MM.1S (cell line): ENCODE data around the gene GLCE.

Source experiments
- EZH2 ChIP-seq: fragments of 300-600 bp; sonication (generic); optimal IDR thresholded peaks from 2 replicates; pipeline ENCODE3; 2017; ENCODE audit warnings: low read depth, mild to moderate bottlenecking, antibody characterized with exemption, low read length, mixed read lengths
- EZH2phosphoT487 ChIP-seq: fragments of 300-600 bp; sonication (generic); IDR thresholded peaks from 2 replicates; pipeline ENCODE4 v1.6.1; 2018; ENCODE audit warnings: antibody characterized with exemption, low read length
- TF ChIP-seq, protein P1 (sequence below): fragments of 300-600 bp; sonication (generic); IDR thresholded peaks from 2 replicates; pipeline ENCODE4 v1.5.1; 2016; ENCODE audit warnings: antibody characterized with exemption, low read length, mixed read lengths

DNA sequence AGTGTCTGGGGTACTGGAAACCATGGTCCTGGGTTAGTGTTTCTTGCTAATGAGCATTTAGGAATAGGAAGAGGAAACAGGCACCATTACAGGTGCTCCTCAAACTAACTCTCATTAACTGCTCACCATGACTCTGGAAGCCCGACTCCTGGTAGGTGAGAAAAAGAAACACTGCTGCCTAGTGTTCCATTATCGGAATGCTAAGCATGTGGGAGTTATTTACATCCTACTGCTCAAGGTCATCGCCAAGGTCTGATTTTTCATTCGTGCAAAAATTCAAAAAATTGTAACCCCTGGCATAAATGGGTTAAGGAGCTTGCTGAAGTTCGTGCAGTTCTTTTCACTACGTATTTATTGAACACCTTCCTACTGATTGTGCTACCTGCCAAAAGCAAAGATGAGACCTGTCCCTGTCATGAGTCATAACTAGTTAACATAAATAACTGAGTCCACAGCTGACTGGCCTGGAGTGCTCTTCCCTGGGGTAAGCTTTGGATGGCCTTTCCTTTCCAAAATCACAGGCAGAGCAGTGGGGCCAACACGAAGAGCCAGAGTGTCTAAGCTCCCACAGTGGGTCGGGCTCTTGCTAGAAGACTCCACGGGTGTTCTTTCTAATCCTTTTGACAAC lies 115.6 kb downstream of the GLCE start:
- TF ChIP-seq, protein P1, sequence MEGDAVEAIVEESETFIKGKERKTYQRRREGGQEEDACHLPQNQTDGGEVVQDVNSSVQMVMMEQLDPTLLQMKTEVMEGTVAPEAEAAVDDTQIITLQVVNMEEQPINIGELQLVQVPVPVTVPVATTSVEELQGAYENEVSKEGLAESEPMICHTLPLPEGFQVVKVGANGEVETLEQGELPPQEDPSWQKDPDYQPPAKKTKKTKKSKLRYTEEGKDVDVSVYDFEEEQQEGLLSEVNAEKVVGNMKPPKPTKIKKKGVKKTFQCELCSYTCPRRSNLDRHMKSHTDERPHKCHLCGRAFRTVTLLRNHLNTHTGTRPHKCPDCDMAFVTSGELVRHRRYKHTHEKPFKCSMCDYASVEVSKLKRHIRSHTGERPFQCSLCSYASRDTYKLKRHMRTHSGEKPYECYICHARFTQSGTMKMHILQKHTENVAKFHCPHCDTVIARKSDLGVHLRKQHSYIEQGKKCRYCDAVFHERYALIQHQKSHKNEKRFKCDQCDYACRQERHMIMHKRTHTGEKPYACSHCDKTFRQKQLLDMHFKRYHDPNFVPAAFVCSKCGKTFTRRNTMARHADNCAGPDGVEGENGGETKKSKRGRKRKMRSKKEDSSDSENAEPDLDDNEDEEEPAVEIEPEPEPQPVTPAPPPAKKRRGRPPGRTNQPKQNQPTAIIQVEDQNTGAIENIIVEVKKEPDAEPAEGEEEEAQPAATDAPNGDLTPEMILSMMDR: no peak
- no peak for TF ChIP-seq EZH2
- TF ChIP-seq EZH2phosphoT487: no peak
